Activated naive CD4-positive, alpha-beta T cell treated with anti-CD3 and anti-CD28 coated beads for 36 hours (primary cell): ENCODE results near the gene FXYD2. TPM values are rescaled to one million over a fixed set of nuclear protein-coding genes. Genes with fewer than 3 reads are reported as not detected.
A peak's percentile ranks its signal among the peaks of the same experiment; 100 is the strongest.

Experiments
- CTCF ChIA-PET: fragments of 350-600 bp; sonication (Branson Sonifier 250); formaldehyde crosslinking; loops from one replicate; lab custom pipeline; 2021; ENCODE audit warnings: antibody characterized with exemption; lab: Charles Lee
- DNase-seq: peaks from one replicate; pipeline ENCODE4 v3.0.0-alpha.2; 2020
- H3K27ac Mint-ChIP-seq: one replicate; pipeline ENCODE4 v1.8.0; 2021; ENCODE audit warnings: mild to moderate bottlenecking, mixed read lengths
- H3K27me3 Mint-ChIP-seq: one replicate; pipeline ENCODE4 v1.8.0; 2021; ENCODE audit warnings: low read depth, mixed read lengths
- H3K36me3 Mint-ChIP-seq: one replicate; pipeline ENCODE4 v1.8.0; 2021; ENCODE audit warnings: low read depth, mixed read lengths
- H3K4me1 Mint-ChIP-seq: one replicate; pipeline ENCODE4 v1.8.0; 2021; ENCODE audit warnings: low read depth, mixed read lengths
- H3K4me3 Mint-ChIP-seq: one replicate; pipeline ENCODE4 v1.8.0; 2021; ENCODE audit warnings: mild to moderate bottlenecking, moderate library complexity, mixed read lengths
- H3K9me3 Mint-ChIP-seq: one replicate; pipeline ENCODE4 v1.8.0; 2021; ENCODE audit warnings: mixed read lengths
- intact Hi-C: fragments of 100-400 bp; cut with micrococcal nuclease; formaldehyde crosslinking; loops from one replicate; pipeline ENCODE4 v1.15.1; 2023
- total RNA-seq, 2 experiments: library from RNA; stranded (reverse); gene quantifications; one replicate each; pipeline ENCODE4 v1.2.3, GENCODE V29; 2021

Gene FXYD2
- total RNA-seq, 2 experiments from 2014 or later: 1.1 TPM; not detected in 1

- peaks cover 6% of the 10 kb centered on the region for H3K27me3 Mint-ChIP-seq
- no peaks in the 10 kb centered on the region for H3K36me3 Mint-ChIP-seq
- peaks cover 1% of the 10 kb centered on the region for H3K4me1 Mint-ChIP-seq
- no peak overlapping the region for H3K4me3 Mint-ChIP-seq
- peaks cover 9% of the 10 kb centered on the region for H3K9me3 Mint-ChIP-seq
- CTCF ChIA-PET: interaction anchor here (1.9 to 4.6 kb wide), 2 partner anchors 94 to 201 kb away, joined by 10 to 20 read pairs; no protein-coding TSS in a partner anchor
- intact Hi-C loops: no loop called here
- DNase-seq: no peak
- no peak overlapping the region for H3K27ac Mint-ChIP-seq
These were observed 27.8 kb upstream of the FXYD2 start for GRCh38 chr11:117852309-117852708.

GRCh38 chr11:117851852-117852251, 27.3 kb upstream of the FXYD2 start:
- H3K27ac Mint-ChIP-seq: no peak overlapping the region

GRCh38 chr11:117851106-117851505, 26.6 kb upstream of the FXYD2 start:
- Mint-ChIP-seq H3K27ac (no peak overlapping the region), H3K4me3 (no peak overlapping the region), H3K4me1 (peaks cover 1% of the 10 kb centered on the region), H3K36me3 (no peaks in the 10 kb centered on the region), H3K9me3 (peaks cover 9% of the 10 kb centered on the region), H3K27me3 (peaks cover 6% of the 10 kb centered on the region)
- intact Hi-C loops: no loop called here
- no peak for DNase-seq
- CTCF ChIA-PET: interaction anchor here (1.9 to 4.6 kb wide), 2 partner anchors 96 to 202 kb away, joined by 10 to 20 read pairs; no protein-coding TSS in a partner anchor

More at GRCh38 chr11:117851852-117852251, 27.3 kb upstream of the FXYD2 start:
- intact Hi-C loops: no loop called here
- Mint-ChIP-seq H3K4me1 (peaks cover 1% of the 10 kb centered on the region), H3K4me3 (no peak overlapping the region), H3K36me3 (no peaks in the 10 kb centered on the region), H3K9me3 (peaks cover 9% of the 10 kb centered on the region), H3K27me3 (peaks cover 6% of the 10 kb centered on the region)
- DNase-seq: no peak
- CTCF ChIA-PET: interaction anchor here (1.9 to 4.6 kb wide), 2 partner anchors 95 to 201 kb away, joined by 10 to 20 read pairs; no protein-coding TSS in a partner anchor

GRCh38 chr11:117849781-117850414, 25.4 kb upstream of the FXYD2 start:
- Mint-ChIP-seq H3K9me3 (peaks cover 9% of the 10 kb centered on the region), H3K4me3 (no peak overlapping the region), H3K36me3 (no peaks in the 10 kb centered on the region), H3K27me3 (peaks cover 6% of the 10 kb centered on the region), H3K4me1 (peaks cover 1% of the 10 kb centered on the region), H3K27ac (no peak overlapping the region)
- DNase-seq: no peak
- intact Hi-C loops: no loop called here
- CTCF ChIA-PET: interaction anchor here (4.6 kb wide), 1 partner anchor 97 kb away, joined by 20 read pairs; no protein-coding TSS in a partner anchor

- intact Hi-C loops: loop anchor here (1.0 kb wide), 4 partner anchors 21 to 209 kb away; no protein-coding TSS in a partner anchor
- Mint-ChIP-seq H3K4me3 (no peak overlapping the region), H3K4me1 (no peaks in the 10 kb centered on the region), H3K27ac (no peak overlapping the region), H3K9me3 (no peaks in the 10 kb centered on the region), H3K36me3 (no peaks in the 10 kb centered on the region), H3K27me3 (no peaks in the 10 kb centered on the region)
- DNase-seq: peak; percentile 90
- CTCF ChIA-PET: interaction anchor here (0.5 to 7.9 kb wide), 35 partner anchors 10 to 529 kb away, joined by 3 to 147 read pairs (median 4); partner anchors contain the start of gene IL10RA
These were observed 19.3 kb upstream of the FXYD2 start for GRCh38 chr11:117843666-117844484.

- H3K27ac Mint-ChIP-seq: no peak overlapping the region
- DNase-seq: no peak
- H3K36me3 Mint-ChIP-seq: no peaks in the 10 kb centered on the region
- H3K4me1 Mint-ChIP-seq: no peaks in the 10 kb centered on the region
- H3K27me3 Mint-ChIP-seq: no peaks in the 10 kb centered on the region
- no peaks in the 10 kb centered on the region for H3K9me3 Mint-ChIP-seq
- intact Hi-C loops: no loop called here
- CTCF ChIA-PET: interaction anchor here (0.6 to 7.9 kb wide), 17 partner anchors 8 to 267 kb away, joined by 3 to 147 read pairs (median 4); no protein-coding TSS in a partner anchor
- H3K4me3 Mint-ChIP-seq: no peak overlapping the region
These were observed 17.8 kb upstream of the FXYD2 start for GRCh38 chr11:117842131-117842941.

- no peaks in the 10 kb centered on the region for H3K4me1 Mint-ChIP-seq
- no peak overlapping the region for H3K4me3 Mint-ChIP-seq
- no peaks in the 10 kb centered on the region for H3K36me3 Mint-ChIP-seq
- H3K27ac Mint-ChIP-seq: no peak overlapping the region
- CTCF ChIA-PET: interaction anchor here (7.0 to 7.9 kb wide), 2 partner anchors 104 to 212 kb away, joined by 108 to 147 read pairs; no protein-coding TSS in a partner anchor
- no peaks in the 10 kb centered on the region for H3K27me3 Mint-ChIP-seq
- DNase-seq: no peak
- no peaks in the 10 kb centered on the region for H3K9me3 Mint-ChIP-seq
- intact Hi-C loops: no loop called here
These were observed 17.0 kb upstream of the FXYD2 start for GRCh38 chr11:117841551-117842031.

- no peaks in the 10 kb centered on the region for H3K9me3 Mint-ChIP-seq
- CTCF ChIA-PET: interaction anchor here (1.2 to 7.9 kb wide), 3 partner anchors 33 to 212 kb away, joined by 3 to 147 read pairs (median 108); no protein-coding TSS in a partner anchor
- H3K36me3 Mint-ChIP-seq: no peaks in the 10 kb centered on the region
- H3K4me1 Mint-ChIP-seq: no peaks in the 10 kb centered on the region
- H3K4me3 Mint-ChIP-seq: no peak overlapping the region
- H3K27ac Mint-ChIP-seq: no peak overlapping the region
- no peaks in the 10 kb centered on the region for H3K27me3 Mint-ChIP-seq
- intact Hi-C loops: no loop called here
- DNase-seq: no peak
These were observed 16.5 kb upstream of the FXYD2 start for GRCh38 chr11:117840881-117841550.

GRCh38 chr11:117839936-117840813, 15.6 kb upstream of the FXYD2 start:
- Mint-ChIP-seq H3K9me3 (no peaks in the 10 kb centered on the region), H3K36me3 (no peaks in the 10 kb centered on the region), H3K4me3 (no peak overlapping the region), H3K27ac (no peak overlapping the region), H3K4me1 (no peaks in the 10 kb centered on the region), H3K27me3 (no peaks in the 10 kb centered on the region)
- DNase-seq: no peak
- intact Hi-C loops: no loop called here
- CTCF ChIA-PET: interaction anchor here (1.2 to 7.9 kb wide), 3 partner anchors 32 to 213 kb away, joined by 3 to 108 read pairs (median 3); no protein-coding TSS in a partner anchor

GRCh38 chr11:117839380-117839881, 14.9 kb upstream of the FXYD2 start:
- H3K27ac Mint-ChIP-seq: no peak overlapping the region
- CTCF ChIA-PET: interaction anchor here (1.2 to 7.9 kb wide), 2 partner anchors 108 to 214 kb away, joined by 3 to 108 read pairs; no protein-coding TSS in a partner anchor
- no peaks in the 10 kb centered on the region for H3K36me3 Mint-ChIP-seq
- no peak overlapping the region for H3K4me3 Mint-ChIP-seq
- intact Hi-C loops: no loop called here
- no peaks in the 10 kb centered on the region for H3K27me3 Mint-ChIP-seq
- no peaks in the 10 kb centered on the region for H3K9me3 Mint-ChIP-seq
- DNase-seq: no peak
- no peaks in the 10 kb centered on the region for H3K4me1 Mint-ChIP-seq
